RWPE2 (cell line): ENCODE results near the gene CBR1.

Source experiments
- ATAC-seq: fragments of 200-7000 bp; cut with Tn5 transposase; 3 replicates; pipeline ENCODE4 v1.9.1; 2021; ENCODE audit warnings: low read depth
- DNase-seq: peaks from one replicate; pipeline ENCODE4 v3.0.0-alpha.2; 2020; ENCODE audit warnings: low spot score
- H3K27ac ChIP-seq: fragments of 450-650 bp; 2 replicates; pipeline ENCODE4 v1.5.1; 2017; ENCODE audit warnings: mild to moderate bottlenecking; ENCODE audit not compliant: poor library complexity, severe bottlenecking
- H3K27me3 ChIP-seq: fragments of 250-450 bp; sonication (Bioruptor Pico); 2 replicates; pipeline ENCODE4 v1.5.1; 2021; ENCODE audit warnings: mild to moderate bottlenecking, moderate library complexity; ENCODE audit not compliant: insufficient read depth, poor library complexity, severe bottlenecking
- H3K36me3 ChIP-seq: fragments of 250-450 bp; sonication (Bioruptor Pico); 2 replicates; pipeline ENCODE4 v1.5.1; 2020; ENCODE audit warnings: low read depth, mild to moderate bottlenecking, moderate library complexity
- H3K4me1 ChIP-seq: fragments of 250-450 bp; sonication (Bioruptor Pico); 2 replicates; pipeline ENCODE4 v1.5.1; 2021; ENCODE audit warnings: mild to moderate bottlenecking, moderate library complexity; ENCODE audit not compliant: insufficient read depth, poor library complexity, severe bottlenecking
- H3K4me3 ChIP-seq: fragments of 250-450 bp; sonication (Bioruptor Pico); 2 replicates; pipeline ENCODE4 v1.5.1; 2021; ENCODE audit warnings: mild to moderate bottlenecking, moderate library complexity; ENCODE audit not compliant: severe bottlenecking
- H3K9me3 ChIP-seq: fragments of 250-450 bp; sonication (Bioruptor Pico); 2 replicates; pipeline ENCODE4 v1.5.1; 2021; ENCODE audit warnings: mild to moderate bottlenecking, moderate library complexity; ENCODE audit not compliant: severe bottlenecking
- CTCF ChIP-seq: fragments of 450-650 bp; IDR thresholded peaks from one replicate; pipeline ENCODE4 v1.5.1; 2017; ENCODE audit warnings: mild to moderate bottlenecking, moderate library complexity; ENCODE audit not compliant: poor library complexity, severe bottlenecking

The CBR1 gene

DNA sequence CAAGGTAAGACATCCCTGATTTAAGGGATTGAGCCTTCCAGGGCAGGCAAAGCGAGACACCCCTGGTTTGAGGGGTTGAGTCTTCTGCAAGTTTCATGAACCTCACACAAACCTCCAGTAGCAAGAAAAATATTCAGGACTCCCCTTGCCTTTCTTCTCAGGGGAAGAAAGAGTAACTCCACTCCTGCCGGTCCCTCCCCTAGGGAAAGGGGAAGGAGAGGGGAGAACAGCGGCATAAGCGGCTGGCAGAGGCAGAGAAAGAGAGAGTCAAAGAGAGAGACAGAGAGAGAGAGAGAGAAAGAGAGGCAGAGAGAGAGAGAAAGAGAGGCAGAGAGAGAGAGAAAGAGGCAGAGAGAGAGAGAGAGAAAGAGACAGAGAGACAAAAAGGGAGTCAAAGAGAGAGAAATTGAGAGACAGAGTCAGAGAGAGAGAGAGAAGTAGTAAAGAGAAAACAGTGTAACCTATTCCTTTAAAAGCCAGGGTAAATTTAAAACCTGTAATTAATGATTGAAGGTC is 35.6 kb downstream of the CBR1 start:
- H3K4me1 ChIP-seq, result no peaks in the 10 kb centered on the region
- H3K36me3 ChIP-seq, result no peaks in the 10 kb centered on the region
- no peak overlapping the region for H3K4me3 ChIP-seq
- H3K27me3 ChIP-seq, result no peaks in the 10 kb centered on the region
- H3K9me3 ChIP-seq, result no peaks in the 10 kb centered on the region
- TF ChIP-seq CTCF, result no peak
- H3K27ac ChIP-seq, result no peak overlapping the region
- no peak for DNase-seq
- ATAC-seq, result no peak

GRCh38 chr21:36109868-36110267 is 40.0 kb downstream of the CBR1 start:
- Histone ChIP-seq H3K4me3 (no peak overlapping the region), H3K27me3 (no peaks in the 10 kb centered on the region), H3K9me3 (no peaks in the 10 kb centered on the region), H3K4me1 (no peaks in the 10 kb centered on the region), H3K36me3 (no peaks in the 10 kb centered on the region), H3K27ac (no peak overlapping the region)
- TF ChIP-seq CTCF, result no peak
- no peak for DNase-seq
- no peak for ATAC-seq

DNA sequence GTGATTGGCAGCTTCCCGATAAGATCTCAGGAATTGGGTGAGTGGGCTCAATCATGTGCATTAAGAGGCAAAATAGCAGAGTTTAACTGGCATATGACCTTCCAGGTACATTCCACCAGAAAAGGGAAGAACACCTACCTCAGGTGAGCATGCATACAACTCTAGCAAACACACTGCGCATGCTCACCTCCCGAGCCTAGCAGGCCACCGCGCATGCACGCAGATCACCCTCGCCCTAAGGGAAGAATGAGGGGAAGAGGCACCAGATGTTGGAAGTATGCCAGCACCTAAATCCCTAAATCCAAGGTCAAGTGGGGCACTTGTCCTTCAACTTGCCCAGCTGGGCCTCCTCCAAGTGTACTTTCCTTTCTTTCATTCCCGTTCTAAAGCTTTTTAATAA is 41.4 kb downstream of the CBR1 start:
- H3K27me3 ChIP-seq, result no peaks in the 10 kb centered on the region
- no peak overlapping the region for H3K27ac ChIP-seq
- no peaks in the 10 kb centered on the region for H3K4me1 ChIP-seq
- ATAC-seq (no peak), DNase-seq (no peak)
- no peaks in the 10 kb centered on the region for H3K9me3 ChIP-seq
- H3K4me3 ChIP-seq, result no peak overlapping the region
- no peak for TF ChIP-seq CTCF
- H3K36me3 ChIP-seq, result no peaks in the 10 kb centered on the region

DNA sequence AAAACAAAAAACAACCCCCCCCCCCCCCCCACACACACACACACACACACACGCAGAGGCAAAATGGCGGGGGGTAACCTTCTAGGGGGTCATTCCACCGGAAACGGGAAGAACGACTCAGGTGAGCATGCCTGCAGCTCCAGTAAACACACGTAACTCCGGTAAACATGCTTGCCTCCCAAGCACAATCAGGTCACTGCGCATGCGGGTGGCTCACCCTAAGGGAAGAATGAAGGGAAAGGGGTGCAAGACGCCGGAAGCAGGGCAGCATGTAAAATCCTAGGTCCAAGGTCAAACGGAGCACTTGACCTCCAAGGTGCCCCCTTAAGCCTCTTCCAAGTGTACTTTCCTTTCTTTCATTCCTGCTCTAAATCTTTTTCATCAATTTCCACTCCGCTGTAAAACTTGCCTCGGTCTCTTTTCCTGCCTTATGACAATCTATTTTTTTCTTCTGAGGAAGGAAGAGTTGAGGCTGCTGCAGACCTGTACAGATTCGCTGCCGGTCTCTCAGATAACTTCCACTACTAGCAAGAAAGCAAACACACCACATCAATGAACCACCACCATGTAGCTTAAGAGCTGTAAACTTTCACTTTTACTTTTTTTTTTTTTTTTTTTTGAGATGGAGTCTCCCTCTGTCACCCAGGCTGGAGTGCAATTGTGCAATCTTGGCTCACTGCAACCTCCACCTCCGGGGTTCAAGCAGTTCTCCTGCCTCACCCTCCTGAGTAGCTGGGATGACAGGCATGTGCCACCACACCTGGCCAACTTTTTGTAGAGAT is 44.0 kb downstream of the CBR1 start:
- ATAC-seq, result no peak
- Histone ChIP-seq H3K27ac (no peak overlapping the region), H3K36me3 (no peaks in the 10 kb centered on the region), H3K4me1 (no peaks in the 10 kb centered on the region), H3K9me3 (no peaks in the 10 kb centered on the region), H3K4me3 (no peak overlapping the region), H3K27me3 (no peaks in the 10 kb centered on the region)
- no peak for DNase-seq
- TF ChIP-seq CTCF, result no peak

GRCh38 chr21:36115138-36115730 is 45.4 kb downstream of the CBR1 start:
- TF ChIP-seq CTCF, result no peak
- H3K36me3 ChIP-seq, result no peaks in the 10 kb centered on the region
- DNase-seq (no peak), ATAC-seq (no peak)
- no peaks in the 10 kb centered on the region for H3K9me3 ChIP-seq
- H3K27me3 ChIP-seq, result no peaks in the 10 kb centered on the region
- no peak overlapping the region for H3K4me3 ChIP-seq
- H3K27ac ChIP-seq, result no peak overlapping the region
- no peaks in the 10 kb centered on the region for H3K4me1 ChIP-seq
